A673 (cell line): ENCODE results near the gene KRT77.

Experiments used
- CTCF ChIP-seq: fragments of 300-800, 200-600 bp; sonication (generic); conservative IDR thresholded peaks from 2 replicates; pipeline ENCODE4 v1.5.1; 2017; ENCODE audit warnings: low read depth, mild to moderate bottlenecking, antibody characterized with exemption, low read length, moderate library complexity, mixed read lengths
- EZH2 ChIP-seq: fragments of 200-600 bp; sonication (generic); IDR thresholded peaks from 2 replicates; pipeline ENCODE4 v1.6.1; 2017; ENCODE audit warnings: borderline replicate concordance, low read depth, mild to moderate bottlenecking, mixed read lengths, antibody characterized with exemption, low read length; ENCODE audit not compliant: poor library complexity, severe bottlenecking

GRCh38 chr12:52679875-52680274 is 23.4 kb downstream of the KRT77 start:
- TF ChIP-seq CTCF (no peak), EZH2 (no peak)
